ENCODE results near the gene CEP170. TPM values are rescaled to one million over a fixed set of nuclear protein-coding genes. Genes with fewer than 3 reads are reported as not detected.

Gene CEP170
- total RNA-seq, 1 experiment from 2014 or later: 55.2 TPM

- TF ChIP-seq ATF3 (IDR thresholded peaks at IDR 0.05) (no peak), MAX (IDR thresholded peaks at IDR 0.05) (no peak), SIN3A (IDR thresholded peaks at IDR 0.05; ENCODE audit: low read depth) (no peak), ZBTB33 (IDR thresholded peaks at IDR 0.05; ENCODE audit: extremely low read depth, insufficient replicate concordance, low read length) (no peak), RAD21 (IDR thresholded peaks at IDR 0.05; ENCODE audit: low read depth) (no peak), REST (IDR thresholded peaks at IDR 0.05; ENCODE audit: low read depth) (no peak), YY1 (IDR thresholded peaks at IDR 0.05; ENCODE audit: extremely low read depth, insufficient replicate concordance, low read depth, low read length) (no peak), POLR2AphosphoS5 (IDR thresholded peaks at IDR 0.05; ENCODE audit: low read depth, low read length) (no peak), ZFX (IDR thresholded peaks at IDR 0.05) (no peak), ELF1 (IDR thresholded peaks at IDR 0.05; ENCODE audit: borderline replicate concordance, low read depth) (no peak), SP1 (IDR thresholded peaks at IDR 0.05; ENCODE audit: low read depth) (no peak), EGR1 (IDR thresholded peaks at IDR 0.05; ENCODE audit: low read depth) (no peak), CTCF (IDR thresholded peaks at IDR 0.05 in 2 of 3, conservative IDR thresholded peaks at IDR 0.05 in 1 of 3; ENCODE audit: borderline replicate concordance in 1 of 3, insufficient read depth in 1 of 3, low read depth in 2 of 3, low read length in 2 of 3) (no peak), CEBPB (IDR thresholded peaks at IDR 0.05; ENCODE audit: low read depth) (no peak), TCF7L2 (IDR thresholded peaks at IDR 0.05; ENCODE audit: borderline replicate concordance, extremely low read depth, insufficient read depth, insufficient read length) (no peak)
- Histone ChIP-seq H3K27me3 (ENCODE audit: insufficient read depth, low read length) (no peaks in the 10 kb centered on the region), H4K20me1 (ENCODE audit: insufficient read depth) (no peaks in the 10 kb centered on the region), H3K4me3 (replicated peaks in 1 of 2; ENCODE audit: low read depth in 1 of 2, low read length in 2 of 2) (no peak overlapping the region), H3K79me2 (ENCODE audit: insufficient read depth, low read length) (peaks cover 85% of the 10 kb centered on the region), H3K9me2 (ENCODE audit: insufficient read depth) (no peaks in the 10 kb centered on the region), H3K36me3 (ENCODE audit: control insufficient read depth in 1 of 2, insufficient read depth in 2 of 2, low read length in 2 of 2) (no peaks in the 10 kb centered on the region), H3K27ac (ENCODE audit: low read depth, low read length) (no peak overlapping the region), H3K9me3 (ENCODE audit: control insufficient read depth in 1 of 2, insufficient read depth in 1 of 2, low read depth in 1 of 2, low read length in 2 of 2) (peaks cover 5 to 12% of the 10 kb centered on the region in 2 experiments; a peak in 3 of 4 replicates), H3K9ac (ENCODE audit: low read length) (no peak overlapping the region), H3K4me2 (ENCODE audit: low read length) (no peak overlapping the region), H2AFZ (ENCODE audit: low read depth, low read length, poor library complexity, severe bottlenecking) (no peak overlapping the region), H3K4me1 (ENCODE audit: control insufficient read depth in 1 of 2, insufficient read depth in 2 of 2, low read length in 2 of 2) (no peaks in the 10 kb centered on the region)
- BruUV-seq (replicated peaks): no TSS peak
- CTCF ChIA-PET: no interaction called here
- RAD21 ChIA-PET (ENCODE audit: low non-redundant PET in 1 of 2, low total read pairs in 2 of 2, uncharacterized antibody in 2 of 2, unreplicated experiment in 2 of 2): no interaction called here
- no peak for DNase-seq (ENCODE audit: low read depth, low spot score)
- intact Hi-C loops (cut with micrococcal nuclease): no loop called here
- POLR2A ChIA-PET: no interaction called here
- no peak for ATAC-seq
These were observed 18.4 kb downstream of the CEP170 start for GRCh38 chr1:243236604-243237252.
